LoVo (cell line): Measurements from ENCODE around the gene CDC123.
"Not testable (repeated sequence)": the region's sequence is repeated elsewhere in the genome, so short reads cannot be mapped to it uniquely, and the experiment has no call there.

Experiments used
- DNase-seq: peaks from one replicate; pipeline ENCODE4 v3.0.0-alpha.2; 2016; ENCODE audit warnings: low spot score

CDC123 gene

DNA sequence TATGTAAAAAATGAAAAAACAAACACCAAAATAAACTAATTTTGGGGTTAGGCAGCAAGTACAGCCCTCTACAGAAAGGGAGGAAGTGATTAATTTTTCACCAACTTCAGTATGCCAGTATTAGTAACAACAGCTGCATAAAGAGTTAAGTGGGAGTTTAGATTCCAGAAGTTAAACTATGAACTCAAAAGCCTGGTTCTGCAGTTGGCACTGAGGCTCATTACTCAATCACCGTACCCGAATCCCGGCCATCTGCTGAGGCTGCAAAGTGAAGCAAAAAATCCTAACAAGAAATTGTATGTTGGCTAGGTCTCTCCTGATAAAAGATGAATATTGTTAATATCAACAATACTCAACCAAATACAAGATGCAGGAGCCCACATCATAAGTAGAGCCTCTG is 4.3 kb upstream of the CDC123 start:
- DNase-seq = no peak

DNA sequence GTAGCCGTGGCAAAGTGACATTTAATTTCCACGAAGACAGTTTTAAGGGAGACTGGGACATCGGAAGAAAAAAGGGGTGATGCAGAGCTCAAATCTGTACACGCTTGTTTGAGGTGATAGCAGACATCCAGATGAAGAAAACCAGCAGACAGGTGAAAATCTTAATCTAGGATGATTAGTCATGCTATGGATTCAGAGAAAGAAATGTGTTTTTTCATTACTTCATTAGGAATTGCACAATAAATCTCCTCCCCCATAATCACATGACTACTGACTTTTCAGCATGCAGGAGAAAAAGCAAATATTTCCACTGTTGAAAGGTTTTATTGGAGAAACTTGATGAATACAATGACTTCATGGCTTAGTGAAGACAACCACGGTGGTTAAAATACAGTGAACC is 2.8 kb upstream of the CDC123 start:
- DNase-seq = no peak

DNA sequence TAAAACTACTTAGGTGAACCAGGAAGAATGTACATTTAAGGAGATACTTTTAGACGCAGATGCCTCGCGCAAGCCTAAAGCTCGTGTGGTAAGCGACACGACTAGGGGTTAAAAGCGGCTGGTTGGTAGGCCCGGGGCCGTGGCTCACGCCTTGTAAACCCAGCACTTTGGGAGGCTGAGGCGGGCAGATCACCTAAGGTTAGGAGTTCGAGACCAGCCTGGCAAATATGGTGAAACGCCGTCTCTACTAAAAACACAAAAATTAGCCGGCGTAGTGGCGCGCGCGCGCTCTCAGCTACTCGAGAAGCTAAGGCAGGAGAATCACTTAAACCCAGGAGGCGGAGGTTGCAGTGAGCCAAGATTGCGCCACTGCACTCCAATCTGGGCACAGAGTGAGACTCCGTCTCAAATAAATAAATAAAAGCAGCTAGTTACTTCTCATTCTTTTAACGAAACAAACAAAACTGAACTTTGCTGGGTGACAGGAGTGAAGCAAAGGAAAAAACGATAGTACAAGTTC is 1.2 kb upstream of the CDC123 start:
- no peak for DNase-seq

DNA sequence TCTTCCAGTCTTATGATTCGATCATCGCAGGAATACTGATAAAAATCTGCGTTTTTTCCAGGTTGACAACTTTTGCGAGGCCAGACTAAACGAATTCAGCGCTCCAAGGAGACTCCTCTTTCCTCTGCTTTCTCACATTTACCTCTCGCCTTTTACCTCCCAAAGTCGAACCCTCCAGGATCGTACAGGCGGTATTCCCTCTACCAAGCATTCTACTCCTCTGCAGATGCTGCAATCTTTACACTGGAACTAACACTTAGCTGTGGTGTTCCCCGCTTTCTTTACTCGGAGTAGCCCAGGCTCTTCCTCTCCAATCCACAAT is 746 bp upstream of the CDC123 start:
- DNase-seq = no peak

DNA sequence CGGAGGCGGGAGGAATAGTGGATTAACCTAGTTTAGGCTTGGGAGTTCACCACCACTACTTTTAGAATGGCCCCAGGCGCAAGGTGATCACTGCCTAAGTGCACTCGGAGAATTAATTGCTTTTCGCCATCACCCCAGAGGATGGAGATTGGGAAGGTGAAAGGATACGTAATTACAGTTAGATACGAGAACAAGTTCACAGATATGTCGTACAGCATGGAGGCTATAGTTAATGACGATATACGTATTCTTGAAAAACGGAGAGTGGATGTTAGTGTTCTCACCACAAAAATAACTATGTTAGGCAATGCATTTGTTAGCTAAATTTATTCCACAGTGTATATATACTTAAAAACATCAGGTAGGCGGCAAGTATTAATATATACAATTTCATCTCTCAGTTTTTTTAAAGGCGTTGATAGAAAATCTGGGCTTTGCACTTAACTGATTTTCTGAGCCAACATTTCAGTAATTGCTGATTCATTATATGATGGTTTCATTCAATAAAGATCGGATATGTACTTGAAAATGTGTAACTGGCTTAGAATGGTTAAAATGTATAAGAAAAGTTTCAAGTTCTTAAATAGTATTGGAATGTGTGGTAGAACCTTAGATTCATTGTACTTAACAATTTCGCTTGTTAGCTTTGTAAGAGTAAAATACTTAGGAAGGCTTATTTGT is 683 bp downstream of the CDC123 start:
- DNase-seq = no peak

DNA sequence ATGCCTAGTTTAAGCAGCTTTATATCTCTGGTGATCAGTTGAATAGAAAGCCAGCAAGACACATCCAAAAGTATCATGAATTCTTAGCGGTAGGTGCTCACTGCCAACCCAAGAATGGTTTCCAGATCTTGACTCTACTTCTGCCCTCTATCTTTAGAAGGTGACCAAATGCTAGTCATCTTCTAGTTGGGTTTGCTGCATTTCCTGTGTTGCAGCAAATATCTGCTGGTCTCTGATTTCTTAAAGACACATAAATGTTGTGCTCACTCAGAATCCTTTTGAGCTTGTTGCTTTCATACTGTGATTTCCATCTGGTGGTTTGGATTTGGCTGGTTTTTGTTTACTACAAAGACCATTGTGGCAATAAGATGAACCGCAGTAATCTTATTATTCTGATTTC is 2.2 kb downstream of the CDC123 start:
- no peak for DNase-seq

DNA sequence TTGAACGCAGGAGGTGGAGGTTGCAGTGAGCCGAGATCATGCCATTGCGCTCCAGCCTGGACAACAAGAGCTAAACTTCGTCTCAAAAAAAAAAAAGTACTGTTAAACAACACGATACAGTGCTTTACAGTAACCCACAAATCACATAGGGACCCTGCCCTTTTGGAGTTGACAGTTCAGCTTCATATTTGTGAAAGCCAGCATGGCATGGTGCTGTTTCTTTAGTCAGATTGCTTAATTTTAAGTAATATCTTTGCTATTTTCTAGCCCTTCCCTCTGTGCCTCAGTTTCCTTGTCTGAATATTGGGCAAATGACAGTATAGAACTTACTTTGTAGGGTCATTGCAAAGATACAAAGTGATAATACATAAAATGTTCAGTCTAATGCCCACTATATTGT is 4.9 kb downstream of the CDC123 start:
- DNase-seq = no peak

DNA sequence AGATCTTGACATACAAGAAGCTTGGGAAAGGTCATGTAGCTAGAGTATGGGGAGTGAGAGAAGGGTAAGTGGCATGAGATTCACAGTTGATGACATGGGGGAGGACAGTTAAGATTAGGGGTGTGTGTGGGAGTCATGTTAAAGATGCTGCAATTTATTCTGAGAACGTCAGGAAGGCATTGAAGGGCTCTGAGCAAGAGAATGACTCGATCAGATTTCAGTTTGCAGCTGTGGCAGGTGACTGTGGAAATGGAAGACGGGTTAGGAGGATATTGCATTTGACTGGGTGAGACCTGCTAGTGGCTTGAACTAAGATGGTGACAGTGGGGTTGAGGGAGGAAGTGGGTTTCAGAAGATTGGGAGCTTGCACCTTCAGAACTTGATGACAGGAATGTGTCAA is 5.6 kb downstream of the CDC123 start:
- no peak for DNase-seq

DNA sequence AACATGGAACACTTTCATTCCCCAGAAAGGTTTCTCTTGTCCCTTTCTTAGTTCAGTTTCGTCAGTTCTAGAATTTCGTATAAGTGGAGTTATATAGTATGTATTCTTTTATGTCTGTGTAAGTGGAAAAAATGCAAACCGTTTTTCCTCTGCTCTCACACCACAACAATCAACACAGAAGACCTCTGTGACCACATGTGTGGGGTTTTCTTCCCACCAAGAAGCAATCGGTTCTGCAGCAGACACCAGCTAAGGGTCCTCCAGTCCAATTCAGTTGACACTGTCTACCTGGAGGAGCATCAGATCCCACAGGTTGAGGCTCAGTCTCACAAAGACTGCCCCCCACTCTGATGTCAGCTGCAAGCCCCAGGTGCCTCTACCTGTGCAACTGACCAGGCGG is 6.2 kb downstream of the CDC123 start:
- DNase-seq = no peak

DNA sequence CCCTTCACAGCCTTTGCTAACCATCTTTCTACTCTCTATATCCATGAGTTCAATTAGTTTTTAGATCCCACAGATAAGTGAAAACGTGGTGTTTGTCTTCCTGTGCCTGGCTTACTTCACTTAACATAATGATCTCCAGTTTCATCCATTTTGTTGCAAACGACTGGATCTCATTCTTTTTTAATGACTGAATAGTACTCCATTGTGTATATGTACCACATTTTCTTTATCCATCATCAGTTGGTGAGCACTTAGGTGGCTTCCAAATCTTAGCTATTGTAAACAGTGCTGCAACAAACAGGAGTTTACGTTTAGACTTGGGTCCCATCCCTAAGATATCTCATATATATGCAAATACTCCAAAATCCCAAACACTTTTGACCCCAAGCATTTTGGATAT is 9.1 kb downstream of the CDC123 start:
- DNase-seq = no peak

DNA sequence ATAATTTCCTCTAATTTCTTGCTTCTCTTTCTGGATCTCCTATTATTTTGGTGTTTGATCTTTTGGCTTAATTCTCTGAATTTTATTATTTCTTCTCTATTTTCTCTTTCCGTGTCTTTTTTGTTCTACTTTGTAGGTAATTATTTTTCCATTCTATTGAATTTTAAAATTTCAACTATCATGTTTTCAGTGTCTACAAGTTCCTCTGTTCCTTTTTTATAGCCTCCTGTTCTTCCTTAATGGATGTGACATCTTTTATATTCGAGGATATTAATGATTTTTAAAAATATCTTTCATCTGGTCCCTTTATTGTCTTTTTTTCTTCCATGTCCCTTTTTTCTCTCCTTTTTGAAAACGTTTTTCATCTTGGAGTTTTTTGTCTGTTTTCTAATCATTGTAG is 11.1 kb downstream of the CDC123 start:
- no peak for DNase-seq

DNA sequence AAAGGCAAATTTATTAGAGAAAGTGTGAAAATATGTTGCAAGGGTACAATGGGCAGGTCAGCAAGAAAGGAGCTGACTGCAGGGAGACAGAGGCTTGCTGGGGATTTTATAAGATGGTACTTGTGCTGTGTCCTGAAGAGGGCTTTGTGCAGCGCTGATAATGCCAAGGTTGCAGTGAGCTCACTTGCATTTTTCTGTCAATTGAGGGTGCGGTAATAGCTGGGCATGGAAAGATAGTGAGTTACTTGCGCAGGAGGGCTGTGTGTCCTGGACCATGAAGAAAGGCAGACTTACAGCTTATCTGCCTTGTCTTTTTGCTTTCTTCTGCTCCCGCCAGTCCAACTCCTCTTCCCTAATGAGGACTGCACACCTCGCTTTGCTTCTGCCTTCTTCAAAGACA is 12.5 kb downstream of the CDC123 start:
- no peak for DNase-seq

DNA sequence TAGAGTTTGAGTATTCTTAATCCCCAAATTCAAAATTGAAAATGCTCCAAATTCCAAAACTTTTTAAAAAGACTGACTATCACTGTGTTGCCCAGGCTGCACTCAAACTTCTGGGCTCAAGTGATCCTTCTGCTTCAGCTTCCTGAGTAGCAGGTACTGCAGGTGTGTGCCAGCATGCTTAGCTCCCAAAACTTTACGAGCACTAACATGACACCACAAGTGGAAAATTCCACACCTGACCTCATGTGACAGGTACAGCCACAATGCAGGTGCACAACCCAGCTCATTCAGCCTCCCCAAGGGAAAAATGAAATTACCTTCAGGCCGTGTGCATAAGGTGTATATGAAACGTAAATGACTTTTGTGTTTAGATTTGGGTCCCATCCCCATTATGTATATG is 16.5 kb downstream of the CDC123 start:
- DNase-seq = no peak

DNA sequence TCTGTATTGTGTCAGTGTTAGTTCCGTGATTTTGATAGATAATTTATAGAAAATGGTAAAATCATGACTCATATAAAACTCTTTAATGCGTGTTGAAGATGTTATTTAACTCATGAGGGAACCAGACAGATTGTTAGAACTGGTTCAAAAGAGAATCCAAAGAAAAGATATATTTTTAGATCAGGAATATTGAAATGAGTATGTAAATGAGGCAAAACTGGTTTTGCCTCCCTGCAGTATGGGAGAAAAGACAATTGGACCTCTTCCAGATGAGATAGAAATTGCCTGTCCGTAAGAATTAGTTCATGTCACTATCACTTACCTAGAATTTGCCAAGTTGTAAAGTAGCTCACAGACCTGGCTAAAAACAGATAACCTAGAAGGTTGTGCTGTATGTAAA is 17.6 kb downstream of the CDC123 start:
- no peak for DNase-seq

DNA sequence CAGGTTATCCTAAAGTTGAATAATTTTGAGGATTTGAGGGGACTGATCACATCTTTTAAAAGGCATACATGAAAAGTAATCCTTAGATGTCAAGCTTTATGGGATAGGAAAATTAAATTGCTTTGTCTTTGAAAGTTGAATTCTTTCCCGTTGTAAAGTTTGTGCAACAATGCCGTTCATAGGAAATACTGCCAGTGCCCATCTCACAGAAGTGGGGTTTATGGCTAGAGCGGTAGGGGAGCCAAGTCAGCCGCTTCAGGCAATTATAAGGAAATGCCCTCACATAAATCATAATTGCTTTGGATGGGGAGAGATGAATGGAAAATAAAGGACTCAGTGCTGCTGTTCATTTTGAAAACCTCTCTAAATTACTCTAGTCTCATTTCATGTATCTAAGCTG is 18.1 kb downstream of the CDC123 start:
- no peak for DNase-seq

DNA sequence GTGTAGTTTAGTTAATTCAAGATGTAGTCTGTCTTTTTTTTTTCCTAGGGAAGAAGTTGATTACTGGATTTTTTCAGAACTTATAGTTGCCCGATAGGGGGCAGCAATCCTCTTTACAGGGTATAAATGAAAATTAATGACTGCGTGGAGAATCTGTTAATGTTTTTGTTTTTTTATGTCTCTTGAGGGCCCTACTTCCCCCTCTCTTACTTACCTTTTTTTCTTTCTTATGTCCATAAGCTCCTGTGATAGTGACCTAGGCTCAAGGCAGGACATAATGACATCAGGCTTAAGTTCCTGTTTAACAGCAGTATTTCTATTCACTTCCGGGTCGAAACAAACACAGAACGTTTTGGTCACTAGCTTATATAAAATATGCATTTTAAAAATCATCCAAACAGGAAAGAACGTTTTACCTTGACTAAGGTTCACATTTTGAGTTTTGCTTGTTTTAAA is 18.8 kb downstream of the CDC123 start:
- DNase-seq = peak; percentile 42

DNA sequence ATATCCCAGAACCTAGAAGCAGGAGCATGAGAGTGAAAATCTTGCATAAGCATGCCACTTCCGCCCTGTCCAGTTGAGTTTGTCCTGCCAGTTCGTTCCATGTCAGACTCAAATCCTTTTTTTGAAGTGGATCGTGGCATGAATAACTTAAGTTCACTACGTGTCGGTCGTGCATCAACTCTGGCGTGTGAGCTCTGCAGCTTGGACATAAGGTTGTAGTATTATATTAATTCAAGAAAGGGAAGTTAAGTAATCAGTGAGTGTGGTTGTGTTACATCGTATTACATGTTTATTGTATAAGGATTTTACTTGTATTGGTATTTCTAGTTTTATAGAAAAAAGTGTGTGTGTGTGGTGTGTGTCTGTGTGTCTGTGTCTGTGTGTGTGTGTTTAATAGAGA is 23.0 kb downstream of the CDC123 start:
- no peak for DNase-seq

DNA sequence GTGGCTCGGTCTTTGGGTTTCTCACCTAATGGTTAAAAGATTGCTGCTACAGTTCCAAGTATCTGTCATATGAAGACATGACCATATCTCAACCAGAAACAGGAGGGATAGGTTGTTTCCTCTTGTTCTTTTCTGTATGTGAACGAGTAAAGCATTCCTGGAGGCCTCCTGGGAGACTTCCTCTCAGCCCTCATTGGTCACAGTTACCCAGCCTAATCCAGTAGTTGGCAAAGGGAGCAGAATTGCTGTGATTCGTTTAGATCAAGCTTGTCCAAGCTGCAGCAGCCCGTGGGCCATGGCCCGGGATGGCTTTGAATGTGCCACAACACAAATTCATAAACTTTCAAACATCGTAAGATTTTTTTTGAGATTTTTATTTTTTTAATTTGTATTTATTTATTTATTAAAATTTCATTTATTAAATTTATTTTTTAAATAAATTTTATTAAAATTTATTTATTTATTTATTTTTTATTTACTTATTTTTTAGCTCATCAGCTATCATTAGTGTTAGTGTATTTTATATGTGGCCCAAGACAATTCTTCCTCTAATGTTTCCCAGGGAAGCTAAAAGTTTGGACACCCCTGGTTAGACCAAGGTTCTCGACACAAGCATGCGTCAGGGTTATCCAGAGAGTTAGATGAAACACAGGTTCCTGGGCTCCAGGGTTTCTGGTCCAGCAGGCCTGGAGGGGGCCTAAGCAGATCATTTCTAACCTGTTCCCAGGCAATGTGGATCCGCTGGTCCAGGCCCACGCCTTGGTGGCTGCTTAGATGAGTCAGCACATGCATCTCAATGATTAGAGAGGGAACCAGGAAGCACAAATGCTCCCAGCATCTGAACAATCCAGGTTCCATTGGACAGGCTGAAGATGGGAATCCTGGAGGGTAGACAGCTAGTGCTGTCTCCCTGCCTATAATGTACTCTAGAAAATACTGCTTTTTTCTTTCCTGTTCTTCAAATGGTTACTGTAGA is 25.6 kb downstream of the CDC123 start:
- peak; percentile 46 for DNase-seq

DNA sequence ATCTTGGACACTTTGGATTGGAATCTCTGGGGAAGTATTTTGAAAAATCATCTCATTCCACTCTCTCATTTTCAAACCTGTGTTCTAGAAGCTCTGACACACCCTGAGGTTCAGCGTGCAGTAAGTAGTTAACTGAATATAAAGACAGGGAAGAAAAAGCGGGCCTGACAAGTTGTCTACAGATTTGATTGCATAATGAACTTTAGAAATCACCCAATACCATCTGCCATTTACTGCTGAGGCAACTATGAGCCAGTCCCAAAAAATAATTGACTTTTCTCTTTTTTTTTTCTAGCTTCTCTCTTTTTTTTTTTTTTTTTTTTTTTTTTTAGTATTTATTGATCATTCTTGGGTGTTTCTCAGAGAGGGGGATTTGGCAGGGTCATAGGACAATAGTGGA is 29.5 kb downstream of the CDC123 start:
- no peak for DNase-seq

DNA sequence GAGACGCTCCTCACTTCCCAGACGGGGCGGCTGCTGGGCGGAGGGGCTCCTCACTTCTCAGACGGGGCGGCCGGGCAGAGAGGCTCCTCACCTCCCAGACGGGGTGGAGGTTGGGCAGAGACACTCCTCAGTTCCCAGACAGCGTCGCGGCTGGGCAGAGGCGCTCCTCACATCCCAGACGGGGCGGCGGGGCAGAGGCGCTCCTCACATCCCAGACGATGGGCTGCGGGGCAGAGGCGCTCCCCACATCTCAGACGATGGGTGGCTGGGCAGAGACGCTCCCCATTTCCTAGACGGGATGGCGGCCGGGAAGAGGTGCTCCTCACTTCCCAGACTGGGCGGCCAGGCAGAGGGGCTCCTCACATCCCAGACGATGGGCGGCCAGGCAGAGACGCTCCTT is 30.4 kb downstream of the CDC123 start:
- not testable (repeated sequence) for DNase-seq

DNA sequence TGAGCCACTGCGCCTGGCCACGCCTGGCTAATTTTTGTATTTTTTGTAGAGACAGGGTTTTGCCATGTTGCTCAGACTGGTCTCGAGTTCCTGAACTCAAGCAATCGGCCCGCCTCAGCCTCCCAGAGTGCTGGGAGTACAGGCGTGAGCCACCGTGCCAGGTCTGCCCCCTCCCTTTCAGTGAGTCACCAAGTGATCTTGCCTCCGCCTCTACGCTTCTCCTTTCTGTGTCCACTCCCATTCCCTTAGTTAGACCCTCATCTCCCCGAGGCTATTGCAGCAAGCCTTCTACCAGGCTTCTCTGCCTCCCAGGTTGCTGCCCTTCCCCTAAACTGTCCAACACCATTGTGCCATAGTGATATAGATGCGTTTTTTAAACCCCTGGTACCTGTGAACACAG is 32.9 kb downstream of the CDC123 start:
- DNase-seq = no peak

DNA sequence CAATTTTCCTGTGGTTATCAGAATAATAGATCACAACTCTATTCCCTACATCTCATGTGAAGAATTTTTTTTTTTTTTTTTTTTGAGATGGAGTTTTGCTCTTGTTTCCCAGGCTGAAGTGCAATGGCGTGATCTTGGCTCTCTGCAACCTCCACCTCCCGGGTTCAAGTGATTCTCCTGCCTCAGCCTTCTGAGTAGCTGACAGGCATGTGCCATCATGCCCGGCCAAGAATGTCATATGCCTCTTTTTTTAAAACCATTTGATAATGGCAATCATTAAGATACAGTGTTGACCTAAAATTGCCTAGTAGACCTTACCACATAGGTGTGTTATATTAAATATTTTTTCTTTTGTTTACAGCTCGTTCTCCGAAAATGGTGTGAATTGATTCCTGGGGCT is 38.7 kb downstream of the CDC123 start:
- not testable (repeated sequence) for DNase-seq

DNA sequence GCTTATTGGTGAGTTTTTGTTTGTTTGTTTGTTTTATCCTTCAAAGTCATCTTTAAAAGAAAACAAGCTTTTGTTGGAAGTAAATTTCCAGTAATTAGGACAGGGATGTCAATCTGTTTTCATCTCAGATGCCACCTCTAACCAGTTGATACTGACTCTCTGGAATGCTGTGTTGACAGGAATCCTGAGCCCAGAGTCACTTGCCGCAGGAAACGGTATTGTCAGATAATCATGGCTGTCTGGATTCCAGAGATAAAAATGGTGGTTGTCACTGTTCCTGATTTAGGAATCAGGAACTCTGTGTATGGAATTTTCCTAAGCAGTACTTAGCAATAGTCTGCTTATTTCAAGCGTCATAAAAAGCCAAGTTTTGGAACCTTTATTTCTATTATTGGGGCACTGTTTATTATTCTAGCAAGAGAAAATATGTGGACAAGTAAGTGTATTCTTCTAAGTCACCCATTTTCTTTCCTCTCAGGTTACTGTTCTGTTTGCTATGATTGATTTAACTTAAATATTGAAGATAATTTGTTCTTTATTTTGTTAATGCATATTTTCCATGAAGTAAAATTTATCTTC is 39.2 kb downstream of the CDC123 start:
- no peak for DNase-seq
